H9 (cell line): Measurements from ENCODE around the gene FHIT. TPM values are rescaled to one million over a fixed set of nuclear protein-coding genes. Genes with fewer than 3 reads are reported as not detected.

Experiments used
- DNase-seq: peaks from one replicate; pipeline ENCODE4 v3.0.0-alpha.2; 2017
- H2AFZ ChIP-seq: one replicate; pipeline ENCODE4 v1.6.1; 2013; ENCODE audit warnings: mild to moderate bottlenecking, low read length, control low read depth, moderate library complexity
- H2AK5ac ChIP-seq: 2 replicates; pipeline ENCODE4 v1.6.1; 2013; ENCODE audit warnings: low read length, control low read depth, mixed read lengths; ENCODE audit not compliant: insufficient read length
- H2BK120ac ChIP-seq: one replicate; pipeline ENCODE4 v1.6.1; 2013; ENCODE audit warnings: low read depth, mild to moderate bottlenecking, low read length, control low read depth, inconsistent platforms; ENCODE audit not compliant: poor library complexity, severe bottlenecking
- H2BK12ac ChIP-seq: 2 replicates; pipeline ENCODE4 v1.6.1; 2013; ENCODE audit warnings: low read length, control low read depth, mixed read lengths, low read depth; ENCODE audit not compliant: insufficient read length
- H2BK15ac ChIP-seq: 2 replicates; pipeline ENCODE4 v1.6.1; 2013; ENCODE audit warnings: low read depth, low read length, control low read depth
- H2BK20ac ChIP-seq: one replicate; pipeline ENCODE4 v1.6.1; 2013; ENCODE audit warnings: low read depth, mild to moderate bottlenecking, low read length, control low read depth, inconsistent platforms; ENCODE audit not compliant: poor library complexity, severe bottlenecking
- H2BK5ac ChIP-seq: 2 replicates; pipeline ENCODE4 v1.6.1; 2013; ENCODE audit warnings: low read length, control low read depth, mixed read lengths; ENCODE audit not compliant: insufficient read length
- H3K14ac ChIP-seq: 2 replicates; pipeline ENCODE4 v1.6.1; 2013; ENCODE audit warnings: low read length, control low read depth; ENCODE audit not compliant: insufficient read depth
- H3K18ac ChIP-seq: 2 replicates; pipeline ENCODE4 v1.6.1; 2013; ENCODE audit warnings: low read depth, mild to moderate bottlenecking, mixed read lengths, low read length, control low read depth; ENCODE audit not compliant: insufficient read length
- H3K23ac ChIP-seq: 2 replicates; pipeline ENCODE4 v1.6.1; 2013; ENCODE audit warnings: low read length, control low read depth, mixed read lengths, low read depth; ENCODE audit not compliant: insufficient read length
- H3K23me2 ChIP-seq: 2 replicates; pipeline ENCODE4 v1.6.1; 2013; ENCODE audit warnings: low read depth, mild to moderate bottlenecking, mixed read lengths, low read length, control low read depth; ENCODE audit not compliant: insufficient read length, poor library complexity, severe bottlenecking
- H3K27ac ChIP-seq: 2 replicates; pipeline ENCODE4 v1.5.1; 2013; ENCODE audit warnings: low read length, control low read depth, mixed read lengths, low read depth; ENCODE audit not compliant: insufficient read length
- H3K27me3 ChIP-seq: 2 replicates; pipeline ENCODE4 v1.6.1; 2013; ENCODE audit warnings: low read length, control low read depth, inconsistent platforms; ENCODE audit not compliant: insufficient read depth
- H3K4ac ChIP-seq: 2 replicates; pipeline ENCODE4 v1.6.1; 2013; ENCODE audit warnings: low read depth, mild to moderate bottlenecking, control low read depth, inconsistent platforms, low read length, moderate library complexity
- H3K4me1 ChIP-seq: 2 replicates; pipeline ENCODE4 v1.6.1; 2013; ENCODE audit warnings: low read length, control low read depth, inconsistent platforms; ENCODE audit not compliant: insufficient read depth
- H3K4me2 ChIP-seq: 2 replicates; pipeline ENCODE4 v1.6.1; 2013; ENCODE audit warnings: low read length, control low read depth, mixed read lengths; ENCODE audit not compliant: insufficient read length, insufficient read depth
- H3K56ac ChIP-seq: 2 replicates; pipeline ENCODE4 v1.6.1; 2013; ENCODE audit warnings: low read depth, mild to moderate bottlenecking, mixed read lengths, low read length, control low read depth; ENCODE audit not compliant: insufficient read length
- H3K79me1 ChIP-seq: 2 replicates; pipeline ENCODE4 v1.6.1; 2013; ENCODE audit warnings: low read depth, mild to moderate bottlenecking, moderate library complexity, low read length, control low read depth, inconsistent platforms; ENCODE audit not compliant: insufficient read depth, poor library complexity, severe bottlenecking
- H3K79me2 ChIP-seq: 2 replicates; pipeline ENCODE4 v1.6.1; 2013; ENCODE audit warnings: low read length, control low read depth, inconsistent platforms; ENCODE audit not compliant: insufficient read depth
- H3K9ac ChIP-seq: 2 replicates; pipeline ENCODE4 v1.6.1; 2013; ENCODE audit warnings: low read length, control low read depth, mixed read lengths; ENCODE audit not compliant: insufficient read length; ENCODE audit errors: extremely low read depth
- H3K9me3 ChIP-seq: one replicate; pipeline ENCODE4 v1.6.1; 2013; ENCODE audit warnings: low read depth, low read length, inconsistent platforms; ENCODE audit not compliant: control insufficient read depth
- H3T11ph ChIP-seq: one replicate; pipeline ENCODE4 v1.6.1; 2013; ENCODE audit warnings: mild to moderate bottlenecking, low read length, control low read depth, inconsistent platforms
- H4K20me1 ChIP-seq: one replicate; pipeline ENCODE4 v1.6.1; 2013; ENCODE audit not compliant: control insufficient read depth, insufficient read length, insufficient read depth
- H4K5ac ChIP-seq: 2 replicates; pipeline ENCODE4 v1.6.1; 2013; ENCODE audit warnings: low read depth, mild to moderate bottlenecking, mixed read lengths, low read length, control low read depth; ENCODE audit not compliant: insufficient read length
- H4K8ac ChIP-seq: replicated peaks from 2 replicates; pipeline ENCODE4 v1.6.1; 2013; ENCODE audit warnings: low read length, control low read depth, mixed read lengths, low read depth; ENCODE audit not compliant: insufficient read length
- H4K91ac ChIP-seq: 2 replicates; pipeline ENCODE4 v1.6.1; 2013; ENCODE audit warnings: low read depth, mild to moderate bottlenecking, moderate library complexity, mixed read lengths, low read length, control low read depth; ENCODE audit not compliant: insufficient read length
- H3K27ac Mint-ChIP-seq, 3 experiments: 2 replicates in 2 of 3; 3 replicates in 1 of 3; pipeline ENCODE4 v1.8.0; 2020 to 2021; ENCODE audit warnings: mixed read lengths in 3 of 3, mild to moderate bottlenecking in 1 of 3, moderate library complexity in 1 of 3
- H3K27me3 Mint-ChIP-seq: 2 replicates; pipeline ENCODE4 v1.8.0; 2021; ENCODE audit warnings: low read depth, mild to moderate bottlenecking, moderate library complexity, mixed read lengths
- H3K36me3 Mint-ChIP-seq, 3 experiments: 2 replicates in 2 of 3; 3 replicates in 1 of 3; pipeline ENCODE4 v1.8.0; 2020 to 2021; ENCODE audit warnings: low read depth in 3 of 3, mixed read lengths in 3 of 3; ENCODE audit not compliant: insufficient read depth in 1 of 3
- H3K4me1 Mint-ChIP-seq, 2 experiments: 2 replicates each; pipeline ENCODE4 v1.8.0; 2020; ENCODE audit warnings: mixed read lengths in 2 of 2
- H3K4me3 Mint-ChIP-seq, 2 experiments: 2 replicates in 1 of 2; 3 replicates in 1 of 2; pipeline ENCODE4 v1.8.0; 2020 to 2021; ENCODE audit warnings: mild to moderate bottlenecking in 2 of 2, mixed read lengths in 2 of 2, moderate library complexity in 1 of 2
- H3K9me3 Mint-ChIP-seq, 2 experiments: 2 replicates in 1 of 2; 3 replicates in 1 of 2; pipeline ENCODE4 v1.8.0; 2020; ENCODE audit warnings: mild to moderate bottlenecking in 2 of 2, mixed read lengths in 2 of 2, moderate library complexity in 1 of 2
- WGBS: extraction: QIAGEN DNeasy Blood & Tissue Kit; methylation state at CpG from one replicate; pipeline ENCODE4 v1.1.7; 2013; ENCODE audit warnings: missing lambda C conversion rate, low lambda C conversion rate, mixed read lengths; ENCODE audit not compliant: insufficient read length; ENCODE audit errors: extremely low coverage; 5-methylcytosine and 5-hydroxymethylcytosine counted together
- total RNA-seq: library from RNA; stranded (reverse); gene quantifications from 2 replicates; pipeline ENCODE4 v1.2.1, GENCODE V29; 2021
- TF ChIP-seq, protein P1 (sequence below): fragments of 200-600 bp; sonication (generic); conservative IDR thresholded peaks from 3 replicates; pipeline ENCODE4 v1.8.0; 2021; ENCODE audit warnings: antibody characterized with exemption, mild to moderate bottlenecking

FHIT gene
- total RNA-seq, 1 experiment from 2014 or later, result 3.0 TPM

GRCh38 chr3:61015408-61015807, 235.8 kb downstream of the FHIT start:
- no peak overlapping the region for H4K5ac ChIP-seq
- H3K36me3 Mint-ChIP-seq, result peaks cover 3 to 4% (median 4%) of the 10 kb centered on the region in 3 experiments; a peak in 4 of 7 replicates
- no peak overlapping the region for H3K4me2 ChIP-seq
- no peaks in the 10 kb centered on the region for H3K23me2 ChIP-seq
- no peak overlapping the region for H3K14ac ChIP-seq
- H3K4me3 Mint-ChIP-seq, result no peak overlapping the region
- TF ChIP-seq, protein P1, sequence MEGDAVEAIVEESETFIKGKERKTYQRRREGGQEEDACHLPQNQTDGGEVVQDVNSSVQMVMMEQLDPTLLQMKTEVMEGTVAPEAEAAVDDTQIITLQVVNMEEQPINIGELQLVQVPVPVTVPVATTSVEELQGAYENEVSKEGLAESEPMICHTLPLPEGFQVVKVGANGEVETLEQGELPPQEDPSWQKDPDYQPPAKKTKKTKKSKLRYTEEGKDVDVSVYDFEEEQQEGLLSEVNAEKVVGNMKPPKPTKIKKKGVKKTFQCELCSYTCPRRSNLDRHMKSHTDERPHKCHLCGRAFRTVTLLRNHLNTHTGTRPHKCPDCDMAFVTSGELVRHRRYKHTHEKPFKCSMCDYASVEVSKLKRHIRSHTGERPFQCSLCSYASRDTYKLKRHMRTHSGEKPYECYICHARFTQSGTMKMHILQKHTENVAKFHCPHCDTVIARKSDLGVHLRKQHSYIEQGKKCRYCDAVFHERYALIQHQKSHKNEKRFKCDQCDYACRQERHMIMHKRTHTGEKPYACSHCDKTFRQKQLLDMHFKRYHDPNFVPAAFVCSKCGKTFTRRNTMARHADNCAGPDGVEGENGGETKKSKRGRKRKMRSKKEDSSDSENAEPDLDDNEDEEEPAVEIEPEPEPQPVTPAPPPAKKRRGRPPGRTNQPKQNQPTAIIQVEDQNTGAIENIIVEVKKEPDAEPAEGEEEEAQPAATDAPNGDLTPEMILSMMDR, result no peak
- H2BK15ac ChIP-seq, result no peak overlapping the region
- peak overlapping the region in 1 of 3 experiments; percentile 17; a peak in 1 of 7 replicates for H3K27ac Mint-ChIP-seq
- H4K91ac ChIP-seq, result no peak overlapping the region
- H3K9me3 Mint-ChIP-seq, result peaks cover 0 to 3% of the 10 kb centered on the region in 2 experiments; a peak in 1 of 5 replicates
- no peak overlapping the region for H3K18ac ChIP-seq
- H3K23ac ChIP-seq, result no peak overlapping the region
- H4K8ac ChIP-seq, result no peak overlapping the region
- H3K4me1 Mint-ChIP-seq, result peaks cover 0 to 10% of the 10 kb centered on the region in 2 experiments; a peak in 2 of 4 replicates
- no peak overlapping the region for H3K56ac ChIP-seq
- WGBS, result no CpG with 5 or more reads among the region's 2 CpGs
- no peak overlapping the region for H3K9ac ChIP-seq
- no peak overlapping the region for H2BK12ac ChIP-seq
- H3T11ph ChIP-seq, result no peak overlapping the region
- no peak overlapping the region for H2BK20ac ChIP-seq
- H2BK5ac ChIP-seq, result no peak overlapping the region
- no peak overlapping the region for H3K27ac ChIP-seq
- H3K4ac ChIP-seq, result no peak overlapping the region
- no peaks in the 10 kb centered on the region for H3K27me3 ChIP-seq
- no peaks in the 10 kb centered on the region for H3K9me3 ChIP-seq
- H3K79me1 ChIP-seq, result no peaks in the 10 kb centered on the region
- H3K79me2 ChIP-seq, result no peaks in the 10 kb centered on the region
- no peak overlapping the region for H2AFZ ChIP-seq
- no peak overlapping the region for H2BK120ac ChIP-seq
- no peak for DNase-seq
- no peaks in the 10 kb centered on the region for H3K27me3 Mint-ChIP-seq
- H4K20me1 ChIP-seq, result no peaks in the 10 kb centered on the region
- H3K4me1 ChIP-seq, result no peaks in the 10 kb centered on the region
- H2AK5ac ChIP-seq, result no peak overlapping the region
